GM12892 (cell line): ENCODE results near the gene C2orf92. TPM values are rescaled to one million over a fixed set of nuclear protein-coding genes. Genes with fewer than 3 reads are reported as not detected.
"Not testable (repeated sequence)": the region's sequence is repeated elsewhere in the genome, so short reads cannot be mapped to it uniquely, and the experiment has no call there.

ENCODE experiments used
- DNase-seq: peaks from one replicate; pipeline ENCODE4 v3.0.0; 2011; ENCODE audit not compliant: insufficient read length
- FAIRE-seq: peaks from 2 replicates; lab custom pipeline; 2011; peaks lifted over from hg19 to GRCh38; lab: Jason Lieb, UNC
- POLR2A ChIP-seq: IDR thresholded peaks from 2 replicates; pipeline ENCODE4 v1.6.1; 2011; ENCODE audit warnings: low read depth, low read length, control low read depth
- POLR2AphosphoS5 ChIP-seq: IDR thresholded peaks from 2 replicates; pipeline ENCODE4 v1.6.1; 2011; ENCODE audit warnings: low read depth, low read length, control low read depth
- TAF1 ChIP-seq: IDR thresholded peaks from 2 replicates; pipeline ENCODE4 v1.6.1; 2011; ENCODE audit warnings: low read depth, mild to moderate bottlenecking, control low read depth, low read length, borderline replicate concordance
- polyA plus RNA-seq: library from polyadenylated mRNA; unstranded; fragments of >200 nt; gene quantifications from one replicate; pipeline ENCODE4 v1.2.1, GENCODE V29; 2012; ENCODE audit warnings: missing spikeins, inconsistent platforms; ENCODE audit not compliant: missing spikeins

The C2orf92 gene
- polyA plus RNA-seq = 10.9 TPM

GRCh38 chr2:97669448-97669847 lies at the start of gene C2orf92:
TSS of gene C2orf92 (plus strand) at chr2:97669713. CDS start at chr2:97669789, 76 bp downstream.
- no peak for DNase-seq
- FAIRE-seq = no peak
- TF ChIP-seq TAF1 (no peak), POLR2A (no peak), POLR2AphosphoS5 (no peak)

- FAIRE-seq, DNase-seq: not testable (repeated sequence)
Measured at GRCh38 chr2:97620492-97620891, 49.0 kb upstream of the C2orf92 start.

GRCh38 chr2:97622976-97623375 lies 46.5 kb upstream of the C2orf92 start:
- not testable (repeated sequence) for FAIRE-seq, DNase-seq

GRCh38 chr2:97625354-97626048 lies 44.0 kb upstream of the C2orf92 start:
- not testable (repeated sequence) for DNase-seq, FAIRE-seq

- FAIRE-seq, DNase-seq: not testable (repeated sequence)
Measured at GRCh38 chr2:97626049-97626430, 43.5 kb upstream of the C2orf92 start.

- FAIRE-seq (no peak), DNase-seq (no peak)
- TF ChIP-seq TAF1 (no peak), POLR2AphosphoS5 (no peak), POLR2A (no peak)
Measured at GRCh38 chr2:97644023-97644717, 25.3 kb upstream of the C2orf92 start.

- DNase-seq (no peak), FAIRE-seq (no peak)
- no peak for TF ChIP-seq POLR2AphosphoS5
- no peak for TF ChIP-seq POLR2A
- no peak for TF ChIP-seq TAF1
Measured at GRCh38 chr2:97645112-97645694, 24.3 kb upstream of the C2orf92 start.

- FAIRE-seq = peak; percentile 90
- TF ChIP-seq POLR2AphosphoS5 (peak; percentile 93), TAF1 (peak; percentile 97), POLR2A (peak; percentile 94)
- DNase-seq = peak; percentile 97
Measured at GRCh38 chr2:97645695-97646629, 23.6 kb upstream of the C2orf92 start, which contains the start of gene COX5B. TSS of gene COX5B (plus strand) at chr2:97646062. CDS start at chr2:97646087, 25 bp downstream.

- TF ChIP-seq TAF1 (no peak), POLR2AphosphoS5 (no peak), POLR2A (no peak)
- no peak for FAIRE-seq
- DNase-seq = no peak
Measured at GRCh38 chr2:97646977-97647376, 22.5 kb upstream of the C2orf92 start.

- DNase-seq = no peak
- TF ChIP-seq TAF1 (no peak), POLR2A (no peak), POLR2AphosphoS5 (no peak)
- no peak for FAIRE-seq
Measured at GRCh38 chr2:97651114-97651513, 18.4 kb upstream of the C2orf92 start.

GRCh38 chr2:97653473-97653872 lies 16.0 kb upstream of the C2orf92 start:
- FAIRE-seq = no peak
- no peak for TF ChIP-seq POLR2AphosphoS5
- no peak for TF ChIP-seq TAF1
- no peak for TF ChIP-seq POLR2A
- no peak for DNase-seq

GRCh38 chr2:97653874-97654273 lies 15.6 kb upstream of the C2orf92 start:
- TF ChIP-seq TAF1 (no peak), POLR2A (no peak), POLR2AphosphoS5 (no peak)
- DNase-seq (no peak), FAIRE-seq (no peak)
